Esophagus muscularis mucosa (tissue), 4 donors: Measurements from ENCODE around the gene TLK1. TPM values are rescaled to one million over a fixed set of nuclear protein-coding genes. Genes with fewer than 3 reads are reported as not detected.

ENCODE experiments used
- DNase-seq: peaks from one replicate; pipeline ENCODE4 v3.0.0-alpha.2; 2017; ENCODE audit errors: extremely low spot score
- H3K27ac ChIP-seq, 4 donors: fragments of 200-600 bp; sonication (generic); replicated peaks in 1 of 4; 1 replicate in 3 of 4; 2 replicates in 1 of 4; pipeline ENCODE4 v1.5.1; 2016 to 2019; ENCODE audit warnings: mild to moderate bottlenecking in 1 of 4
- H3K27me3 ChIP-seq, 4 donors: fragments of 200-600 bp; sonication (generic); one replicate each; pipeline versions ENCODE4 v1.5.1 to v1.6.0; 2016 to 2019
- H3K36me3 ChIP-seq, 4 donors: fragments of 200-600 bp; sonication (generic); one replicate each; pipeline ENCODE4 v1.5.1; 2016 to 2019
- H3K4me1 ChIP-seq, 4 donors: fragments of 200-600 bp; sonication (generic); one replicate each; pipeline ENCODE4 v1.5.1; 2016 to 2019
- H3K4me3 ChIP-seq, 4 donors: fragments of 200-600 bp; sonication (generic); 1 replicate in 2 of 4; 2 replicates in 2 of 4; pipeline ENCODE4 v1.5.1; 2016 to 2019; ENCODE audit warnings: mild to moderate bottlenecking in 4 of 4, moderate library complexity in 1 of 4
- H3K9me3 ChIP-seq, 4 donors: fragments of 200-600 bp; sonication (generic); 1 replicate in 3 of 4; 2 replicates in 1 of 4; pipeline ENCODE4 v1.5.1; 2016 to 2019
- CTCF ChIP-seq, 3 experiments: fragments of 200-600 bp in 2 of 3; fragments of 450-650 bp in 1 of 3; sonication (generic) in 2 of 3; IDR thresholded peaks; one replicate each; pipeline ENCODE4 v1.5.1; 2017 to 2019; ENCODE audit warnings: antibody characterized with exemption in 3 of 3, mild to moderate bottlenecking in 2 of 3, moderate library complexity in 1 of 3
- EP300 ChIP-seq: sonication (generic); formaldehyde crosslinking; IDR thresholded peaks from one replicate; pipeline ENCODE4 v1.6.1; 2017; ENCODE audit warnings: antibody characterized with exemption
- POLR2A ChIP-seq: fragments of 450-650 bp; IDR thresholded peaks from one replicate; pipeline ENCODE4 v1.6.1; 2017; ENCODE audit warnings: antibody characterized with exemption, moderate library complexity, mild to moderate bottlenecking, low read depth
- POLR2AphosphoS5 ChIP-seq, 2 donors: sonication (generic); formaldehyde crosslinking; IDR thresholded peaks; one replicate each; pipeline ENCODE4 v1.6.1; 2017; ENCODE audit warnings: antibody characterized with exemption in 2 of 2
- WGBS: methylation state at CpG from one replicate; pipeline ENCODE4 v1.1.5; 2018; 5-methylcytosine and 5-hydroxymethylcytosine counted together
- intact Hi-C: fragments of 100-400 bp; cut with DNase I; formaldehyde crosslinking; loops from one replicate; pipeline ENCODE4 v1.15.1; 2023
- total RNA-seq, 4 donors: library from RNA; depleted of rRNA; stranded (reverse); fragments of >200 nt; gene quantifications; one replicate each; pipeline versions ENCODE4 v1.1.0 to v1.2.1, GENCODE V29; 2016

Gene TLK1
- total RNA-seq, 4 donors from 2014 or later: 27.9 to 46.1 (median 34.0) TPM

GRCh38 chr2:171036532-171036931 lies 124.2 kb downstream of the TLK1 start:
- WGBS: 95% methylated on average over 2 of the region's 2 CpGs
- no peak overlapping the region for H3K4me3 ChIP-seq
- no peaks in the 10 kb centered on the region for H3K27me3 ChIP-seq
- peaks cover 4 to 68% (median 30%) of the 10 kb centered on the region in 4 donors for H3K36me3 ChIP-seq
- H3K4me1 ChIP-seq: no peaks in the 10 kb centered on the region
- no peaks in the 10 kb centered on the region for H3K9me3 ChIP-seq
- intact Hi-C loops: no loop called here
- no peak for DNase-seq
- no peak overlapping the region for H3K27ac ChIP-seq
- TF ChIP-seq POLR2AphosphoS5 (IDR thresholded peaks at IDR 0.05) (no peak), CTCF (IDR thresholded peaks at IDR 0.05) (no peak)

DNA sequence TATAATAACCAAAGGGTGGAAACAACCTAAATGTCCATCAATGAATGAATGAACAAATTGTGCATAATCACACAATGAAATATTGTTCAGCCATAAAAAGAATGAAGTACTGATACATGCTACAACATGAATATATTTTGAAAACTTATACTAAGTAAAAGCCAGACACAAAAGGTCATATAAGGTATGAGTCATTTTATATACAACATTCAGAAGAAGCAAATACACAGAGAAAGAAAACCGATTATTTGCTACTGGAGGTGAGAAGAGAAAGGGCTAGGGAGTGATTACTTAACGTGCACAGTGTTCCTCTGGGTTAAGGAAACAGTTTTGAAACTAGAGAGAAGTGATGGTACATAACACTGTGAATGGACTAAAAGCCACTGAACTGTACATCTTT lies 126.4 kb downstream of the TLK1 start:
- TF ChIP-seq EP300 (no peak), POLR2AphosphoS5 (IDR thresholded peaks at IDR 0.05) (no peak), POLR2A (no peak)
- no peaks in the 10 kb centered on the region for H3K9me3 ChIP-seq
- 35% methylated on average over 2 of the region's 2 CpGs for WGBS
- no peak overlapping the region for H3K4me3 ChIP-seq
- no peak for DNase-seq
- peaks cover 0 to 68% (median 28%) of the 10 kb centered on the region in 4 donors for H3K36me3 ChIP-seq
- intact Hi-C loops: no loop called here
- no peaks in the 10 kb centered on the region for H3K4me1 ChIP-seq
- H3K27me3 ChIP-seq: no peaks in the 10 kb centered on the region
- H3K27ac ChIP-seq: no peak overlapping the region

DNA sequence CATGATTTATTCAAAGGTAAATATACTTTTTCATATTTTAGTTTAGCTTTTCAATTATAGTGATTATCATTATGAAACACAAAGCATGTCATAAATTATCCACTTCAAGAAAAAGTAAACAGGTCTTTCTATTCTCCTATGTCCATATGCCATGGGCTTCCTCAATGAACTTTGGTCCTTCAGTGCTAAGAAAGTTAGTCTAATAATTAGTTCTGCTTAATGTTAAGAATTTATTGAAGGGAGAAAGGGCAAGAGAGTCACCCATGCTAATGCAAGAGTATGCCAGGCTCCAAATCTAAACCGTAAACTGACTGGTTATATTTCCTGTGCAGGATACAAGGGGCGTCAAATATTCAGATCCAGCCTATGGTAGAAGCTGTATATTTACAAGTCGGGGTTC lies 135.5 kb downstream of the TLK1 start:
- no peak overlapping the region for H3K4me3 ChIP-seq
- H3K9me3 ChIP-seq: no peaks in the 10 kb centered on the region
- H3K27ac ChIP-seq: no peak overlapping the region
- TF ChIP-seq POLR2A (no peak), POLR2AphosphoS5 (IDR thresholded peaks at IDR 0.05) (no peak), EP300 (no peak), CTCF (IDR thresholded peaks at IDR 0.05) (no peak)
- no peaks in the 10 kb centered on the region for H3K27me3 ChIP-seq
- peaks cover 5 to 29% (median 12%) of the 10 kb centered on the region in 4 donors for H3K36me3 ChIP-seq
- 93% methylated on average over 3 of the region's 3 CpGs for WGBS
- peaks cover 0 to 4% (median 0%) of the 10 kb centered on the region in 4 donors for H3K4me1 ChIP-seq
- intact Hi-C loops: no loop called here
- no peak for DNase-seq

GRCh38 chr2:171018522-171018921 lies 142.2 kb downstream of the TLK1 start:
- 92% methylated on average over 1 of the region's 1 CpG for WGBS

GRCh38 chr2:171016125-171016524 lies 144.6 kb downstream of the TLK1 start:
- Histone ChIP-seq H3K4me3 (no peak overlapping the region), H3K4me1 (no peaks in the 10 kb centered on the region), H3K27me3 (no peaks in the 10 kb centered on the region), H3K36me3 (peaks cover 0 to 42% (median 12%) of the 10 kb centered on the region in 4 donors), H3K9me3 (no peaks in the 10 kb centered on the region), H3K27ac (no peak overlapping the region)
- 88% methylated on average over 9 of the region's 9 CpGs for WGBS
- TF ChIP-seq EP300 (no peak), POLR2AphosphoS5 (IDR thresholded peaks at IDR 0.05) (no peak), POLR2A (no peak), CTCF (IDR thresholded peaks at IDR 0.05) (no peak)
- intact Hi-C loops: no loop called here
- no peak for DNase-seq

More at GRCh38 chr2:171018522-171018921, 142.2 kb downstream of the TLK1 start:
- Histone ChIP-seq H3K4me3 (no peak overlapping the region), H3K27ac (no peak overlapping the region), H3K4me1 (peaks cover 0 to 4% (median 0%) of the 10 kb centered on the region in 4 donors), H3K27me3 (no peaks in the 10 kb centered on the region), H3K9me3 (no peaks in the 10 kb centered on the region), H3K36me3 (peaks cover 5 to 28% (median 17%) of the 10 kb centered on the region in 4 donors)
- DNase-seq: no peak
- intact Hi-C loops: no loop called here
- TF ChIP-seq POLR2AphosphoS5 (IDR thresholded peaks at IDR 0.05): no peak
- TF ChIP-seq CTCF (IDR thresholded peaks at IDR 0.05): no peak
- TF ChIP-seq POLR2A: no peak
- TF ChIP-seq EP300: no peak
